GM23338 (cell line): ENCODE measurements around the gene PPP1R14B. TPM values are rescaled to one million over a fixed set of nuclear protein-coding genes. Genes with fewer than 3 reads are reported as not detected.

Source experiments
- ATAC-seq: fragments of 200-7000 bp; cut with Tn5 transposase; 3 replicates; pipeline ENCODE4 v1.9.1; 2020
- DNase-seq: peaks from one replicate; pipeline ENCODE4 v3.0.0-alpha.2; 2015; ENCODE audit warnings: low spot score
- H2AFZ ChIP-seq: fragments of 200-600 bp; sonication (generic); 2 replicates; pipeline ENCODE4 v1.8.0; 2016; ENCODE audit warnings: antibody characterized with exemption, mild to moderate bottlenecking, moderate library complexity
- H3F3A ChIP-seq: fragments of 200-600 bp; sonication (generic); replicated peaks from 2 replicates; pipeline ENCODE4 v1.8.0; 2017; ENCODE audit warnings: antibody characterized with exemption, mixed run types, low read depth
- H3K27ac ChIP-seq: fragments of 200-600 bp; sonication (generic); 2 replicates; pipeline ENCODE4 v1.6.1; 2016; ENCODE audit warnings: low read depth
- H3K27me3 ChIP-seq: fragments of 200-600 bp; sonication (generic); 2 replicates; pipeline ENCODE4 v1.8.0; 2016; ENCODE audit warnings: mild to moderate bottlenecking, mixed run types, moderate library complexity; ENCODE audit not compliant: insufficient read depth
- H3K36me3 ChIP-seq: fragments of 200-600 bp; sonication (generic); 2 replicates; pipeline ENCODE4 v1.8.0; 2016; ENCODE audit warnings: mild to moderate bottlenecking; ENCODE audit not compliant: insufficient read depth
- H3K4me1 ChIP-seq: fragments of 200-600 bp; sonication (generic); 2 replicates; pipeline ENCODE4 v1.8.0; 2016; ENCODE audit warnings: mild to moderate bottlenecking, moderate library complexity; ENCODE audit not compliant: insufficient read depth
- H3K4me2 ChIP-seq: fragments of 200-600 bp; sonication (generic); 2 replicates; pipeline ENCODE4 v1.7.1; 2017; ENCODE audit warnings: mixed run types
- H3K4me3 ChIP-seq: fragments of 200-600 bp; sonication (generic); 2 replicates; pipeline ENCODE4 v1.6.1; 2016; ENCODE audit warnings: mixed run types
- H3K79me2 ChIP-seq: fragments of 200-600 bp; sonication (generic); replicated peaks from 2 replicates; pipeline ENCODE4 v1.8.0; 2017; ENCODE audit warnings: mild to moderate bottlenecking; ENCODE audit not compliant: insufficient read depth
- H3K9me2 ChIP-seq: fragments of 200-600 bp; sonication (generic); 2 replicates; pipeline ENCODE4 v1.8.0; 2017; ENCODE audit not compliant: insufficient read depth
- H4K20me1 ChIP-seq: fragments of 200-600 bp; sonication (generic); replicated peaks from 2 replicates; pipeline ENCODE4 v1.8.0; 2017; ENCODE audit warnings: mild to moderate bottlenecking; ENCODE audit not compliant: insufficient read depth
- H3K27ac Mint-ChIP-seq: 2 replicates; pipeline ENCODE4 v1.8.0; 2020; ENCODE audit warnings: inconsistent platforms, mild to moderate bottlenecking, moderate library complexity, mixed read lengths
- H3K27me3 Mint-ChIP-seq: 3 replicates; pipeline ENCODE4 v1.8.0; 2022; ENCODE audit warnings: low read depth, mild to moderate bottlenecking, moderate library complexity, mixed read lengths, inconsistent platforms; ENCODE audit not compliant: insufficient read depth, poor library complexity
- H3K36me3 Mint-ChIP-seq: 3 replicates; pipeline ENCODE4 v1.8.0; 2021; ENCODE audit warnings: low read depth, mild to moderate bottlenecking, inconsistent platforms, moderate library complexity, mixed read lengths
- H3K4me1 Mint-ChIP-seq: 3 replicates; pipeline ENCODE4 v1.8.0; 2020; ENCODE audit warnings: mild to moderate bottlenecking, inconsistent platforms, mixed read lengths
- H3K4me3 Mint-ChIP-seq: 3 replicates; pipeline ENCODE4 v1.8.0; 2021; ENCODE audit warnings: moderate library complexity, mild to moderate bottlenecking, inconsistent platforms, mixed read lengths
- H3K9me3 Mint-ChIP-seq: 3 replicates; pipeline ENCODE4 v1.8.0; 2020; ENCODE audit warnings: moderate library complexity, mild to moderate bottlenecking, inconsistent platforms, mixed read lengths
- CREB1 ChIP-seq: fragments of 250-450 bp; sonication (Bioruptor Pico); IDR thresholded peaks from 2 replicates; pipeline ENCODE4 v1.5.0; 2020; ENCODE audit warnings: low read depth, mild to moderate bottlenecking, moderate library complexity
- CTCF ChIP-seq, 2 experiments: fragments of 200-600 bp in 1 of 2; sonication (generic) in 1 of 2; conservative IDR thresholded peaks; 2 replicates each; pipeline versions ENCODE4 v1.5.1 to v1.6.1; 2016 to 2017; ENCODE audit warnings: antibody characterized with exemption in 2 of 2, low read depth in 2 of 2, mild to moderate bottlenecking in 2 of 2, moderate library complexity in 1 of 2
- ETS1 ChIP-seq: IDR thresholded peaks from 2 replicates; pipeline ENCODE4 v1.6.1; 2016; ENCODE audit warnings: antibody characterized with exemption
- EZH2 ChIP-seq: fragments of 200-600 bp; sonication (generic); IDR thresholded peaks from one replicate; pipeline ENCODE4 v1.8.0; 2017; ENCODE audit warnings: antibody characterized with exemption, mild to moderate bottlenecking, low read depth; ENCODE audit not compliant: unreplicated experiment
- NANOG ChIP-seq: IDR thresholded peaks from 2 replicates; pipeline ENCODE4 v1.6.1; 2016; ENCODE audit warnings: antibody characterized with exemption, borderline replicate concordance
- POLR2AphosphoS5 ChIP-seq: IDR thresholded peaks from 2 replicates; pipeline ENCODE4 v1.6.1; 2016; ENCODE audit warnings: antibody characterized with exemption, low read depth
- polyA plus RNA-seq: library from polyadenylated mRNA; unstranded; fragments of >200 nt; fragmentation: Nextera tagmentation; extraction: Ambion mirVana; gene quantifications from 2 replicates; pipeline ENCODE4 v1.2.1, GENCODE V29; 2016
- total RNA-seq: library from RNA; depleted of rRNA; stranded (reverse); fragments of >200 nt; shearing (Covaris generic); gene quantifications from 2 replicates; pipeline ENCODE4 v1.2.3, GENCODE V29; 2014

The PPP1R14B gene
- total and polyA plus RNA-seq, 2 experiments from 2014 or later, result 250 to 315 TPM

GRCh38 chr11:64230171-64230984, 16.4 kb downstream of the PPP1R14B start, which contains the start of gene DNAJC4:
Gene DNAJC4 (plus strand): TSS chr11:64230548. CDS start chr11:64230855, 307 bp downstream.
- Histone ChIP-seq H3K27me3 (peaks cover 23% of the 10 kb centered on the region; the same call in 1 of the 2 replicates), H3K4me1 (peaks cover 17% of the 10 kb centered on the region; the same call in 1 of the 2 replicates), H2AFZ (peak within 1 kb of the TSS; percentile 76; the same call in 1 of the 2 replicates), H4K20me1 (no peaks in the 10 kb centered on the region), H3K79me2 (peaks cover 2% of the 10 kb centered on the region; the same call in 1 of the 2 replicates), H3F3A (peaks cover 17% of the 10 kb centered on the region), H3K27ac (peak within 1 kb of the TSS; percentile 80; the same call in 1 of the 2 replicates), H3K9me2 (no peaks in the 10 kb centered on the region), H3K4me3 (peak within 1 kb of the TSS; percentile 94), H3K36me3 (no peaks in the 10 kb centered on the region), H3K4me2 (peak within 1 kb of the TSS; percentile 96)
- ATAC-seq (peak; percentile 37), DNase-seq (peak; percentile 100)
- H3K27ac Mint-ChIP-seq, result peak within 1 kb of the TSS; percentile 73
- H3K4me1 Mint-ChIP-seq, result peaks cover 23% of the 10 kb centered on the region
- TF ChIP-seq EZH2 (no peak), POLR2AphosphoS5 (peak; percentile 85)
- no peaks in the 10 kb centered on the region for H3K9me3 Mint-ChIP-seq
- peaks cover 25% of the 10 kb centered on the region for H3K27me3 Mint-ChIP-seq
- H3K36me3 Mint-ChIP-seq, result peaks cover 3% of the 10 kb centered on the region; the same call in 1 of the 3 replicates
- peak within 1 kb of the TSS; percentile 83 for H3K4me3 Mint-ChIP-seq

GRCh38 chr11:64229744-64230170, 17.0 kb downstream of the PPP1R14B start:
- no peaks in the 10 kb centered on the region for H3K36me3 ChIP-seq
- no peak for TF ChIP-seq NANOG
- no peak for TF ChIP-seq ETS1
- TF ChIP-seq CTCF (conservative IDR thresholded peaks at IDR 0.05; ENCODE audit: low read depth in 2 of 2), result no peak
- no peak for TF ChIP-seq CREB1 (CRISPR knock-in tag)
- no peak for TF ChIP-seq POLR2AphosphoS5
- peak overlapping the region; percentile 96 for H3K4me2 ChIP-seq
- no peaks in the 10 kb centered on the region for H4K20me1 ChIP-seq
- Mint-ChIP-seq H3K4me3 (peak overlapping the region; percentile 83), H3K27ac (peak overlapping the region; percentile 67), H3K4me1 (peaks cover 24% of the 10 kb centered on the region; the same call in 2 of the 3 replicates), H3K36me3 (peaks cover 3% of the 10 kb centered on the region; the same call in 1 of the 3 replicates), H3K9me3 (no peaks in the 10 kb centered on the region), H3K27me3 (peaks cover 22% of the 10 kb centered on the region)
- no peak for ATAC-seq
- H3K27me3 ChIP-seq, result peaks cover 23% of the 10 kb centered on the region; the same call in 1 of the 2 replicates
- DNase-seq, result no peak
- no peaks in the 10 kb centered on the region for H3K9me2 ChIP-seq
- H2AFZ ChIP-seq, result no peak overlapping the region
- H3F3A ChIP-seq, result peaks cover 13% of the 10 kb centered on the region
- H3K27ac ChIP-seq, result no peak overlapping the region
- peaks cover 17% of the 10 kb centered on the region; the same call in 1 of the 2 replicates for H3K4me1 ChIP-seq
- H3K4me3 ChIP-seq, result peak overlapping the region; percentile 94
- no peaks in the 10 kb centered on the region; the same call in 1 of the 2 replicates for H3K79me2 ChIP-seq
